ENCODE measurements around the gene TUBB6.
A peak's percentile ranks its signal among the peaks of the same experiment; 100 is the strongest.

The TUBB6 gene

DNA sequence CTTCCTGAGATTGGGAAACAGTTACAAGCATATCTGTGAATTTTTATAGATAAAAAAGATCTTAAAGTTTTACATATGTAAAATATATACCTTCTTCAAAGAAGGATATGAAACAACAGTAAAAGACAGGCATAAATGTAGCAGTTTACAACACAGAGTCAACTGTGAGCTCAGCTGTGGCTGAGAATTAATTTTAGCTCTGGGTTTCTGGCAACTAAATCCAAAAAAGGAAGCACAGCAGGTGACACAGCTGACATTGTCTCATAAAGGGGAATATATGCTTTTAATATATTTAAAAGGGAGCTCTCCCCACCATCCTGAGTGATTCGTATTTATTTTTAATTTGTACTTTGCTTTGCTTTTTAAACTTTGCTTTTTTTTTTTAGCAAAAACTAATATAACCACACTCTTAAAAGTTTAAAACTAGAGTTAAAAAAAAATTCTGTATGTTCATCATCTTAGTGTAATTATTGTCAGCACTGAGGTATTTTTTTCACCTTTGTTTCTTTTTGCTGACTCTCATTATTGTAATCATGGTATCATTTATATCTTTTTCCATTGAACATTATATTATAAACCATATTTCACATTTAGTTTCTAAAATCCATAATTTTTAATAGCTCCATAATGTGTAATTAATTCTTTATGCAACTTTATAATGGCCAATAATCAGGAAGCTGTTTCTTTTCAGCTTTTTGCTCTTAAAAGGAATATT is 6.7 kb downstream of the TUBB6 start:
- no peak for DNase-seq (ENCODE audit: low read depth)

DNA sequence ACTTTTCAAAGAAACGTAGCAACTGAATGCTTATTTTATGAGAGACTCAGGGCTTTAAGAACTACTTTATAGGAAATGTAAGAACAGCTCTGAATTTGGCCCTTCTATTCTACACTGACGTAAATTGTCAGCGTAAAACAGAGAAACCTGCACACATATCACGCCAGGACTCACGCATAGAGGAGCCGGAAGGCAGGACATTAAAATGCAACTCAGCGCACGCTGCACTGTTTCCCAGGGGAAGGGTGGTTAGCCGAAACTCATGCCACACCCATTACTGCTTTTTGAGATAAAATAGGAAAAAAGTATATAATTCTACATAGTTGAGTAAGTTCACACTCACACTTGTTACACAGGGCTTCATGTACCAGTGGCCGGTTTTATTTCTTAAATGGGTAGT is 7.4 kb downstream of the TUBB6 start:
- no peak for DNase-seq (ENCODE audit: low read depth)

DNA sequence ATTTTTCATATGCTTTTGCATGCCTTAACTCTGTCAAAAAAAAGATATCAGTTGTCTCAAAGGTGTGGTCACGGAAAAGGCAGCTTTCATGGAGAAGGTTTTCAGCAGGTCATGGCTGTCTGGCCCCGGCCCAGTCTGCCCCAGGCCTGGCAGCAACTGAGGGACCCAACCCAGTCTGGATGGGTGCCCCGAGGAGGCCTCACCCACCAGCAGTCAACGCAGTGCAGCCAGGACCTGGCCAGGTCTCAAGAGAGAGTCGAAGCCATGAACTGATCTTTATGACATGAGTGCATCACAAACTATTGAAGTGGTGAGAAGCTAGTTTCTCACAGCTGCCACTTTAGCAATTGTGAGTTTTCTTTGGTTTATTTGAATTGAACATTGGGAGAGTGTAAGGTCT is 7.9 kb downstream of the TUBB6 start:
- DNase-seq (ENCODE audit: low read depth): no peak

DNA sequence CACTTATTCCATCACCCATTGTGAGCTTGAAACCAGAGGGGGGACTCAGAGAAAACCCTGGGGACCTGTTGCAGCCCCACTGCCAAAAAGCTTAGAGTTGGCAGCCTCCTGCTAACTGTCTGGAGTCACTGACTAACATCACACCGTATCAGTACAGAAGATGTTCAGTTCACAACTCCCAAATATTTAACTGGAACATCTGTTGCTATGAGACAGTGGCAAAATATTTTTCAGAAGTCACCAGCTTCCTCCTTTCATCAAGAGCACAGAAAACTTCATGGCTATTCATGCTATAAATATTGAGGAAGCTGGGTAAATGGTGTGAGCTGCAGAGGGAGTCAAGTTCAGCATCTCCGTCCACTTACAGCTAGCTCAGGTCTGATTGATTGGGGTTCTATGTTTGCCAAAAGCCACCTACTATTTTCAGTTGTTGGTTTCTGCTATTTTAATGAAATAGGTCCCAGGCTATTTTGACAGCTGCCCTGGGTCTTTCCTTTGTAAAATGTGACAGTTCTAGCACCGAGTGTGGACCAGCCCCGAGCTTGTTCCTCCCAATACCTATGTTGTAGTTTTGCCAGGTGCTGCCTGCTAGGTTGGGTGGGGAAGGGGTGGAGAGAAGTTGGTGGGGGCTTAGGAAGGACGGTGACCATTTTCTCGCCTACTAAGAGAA is 9.8 kb downstream of the TUBB6 start:
- no peak for DNase-seq (ENCODE audit: low read depth)

DNA sequence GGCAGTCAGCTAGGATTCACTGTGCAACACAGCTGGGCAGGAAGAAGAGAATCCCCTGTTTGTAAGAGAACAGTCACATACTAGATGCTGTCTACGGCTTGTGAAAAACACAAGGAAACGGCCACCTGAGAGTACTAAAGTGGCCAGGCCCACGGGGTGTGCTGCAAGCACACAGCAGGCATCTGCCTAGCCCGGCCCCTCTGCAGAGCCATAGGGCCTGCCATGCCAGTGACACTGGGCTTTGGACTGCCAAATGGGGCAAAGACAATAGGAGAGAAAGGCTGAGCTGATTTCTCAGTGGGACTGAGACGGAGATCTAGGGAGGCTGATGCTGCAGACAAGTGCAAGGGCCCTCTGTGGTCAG is 10.3 kb downstream of the TUBB6 start:
- DNase-seq (ENCODE audit: low read depth): no peak

DNA sequence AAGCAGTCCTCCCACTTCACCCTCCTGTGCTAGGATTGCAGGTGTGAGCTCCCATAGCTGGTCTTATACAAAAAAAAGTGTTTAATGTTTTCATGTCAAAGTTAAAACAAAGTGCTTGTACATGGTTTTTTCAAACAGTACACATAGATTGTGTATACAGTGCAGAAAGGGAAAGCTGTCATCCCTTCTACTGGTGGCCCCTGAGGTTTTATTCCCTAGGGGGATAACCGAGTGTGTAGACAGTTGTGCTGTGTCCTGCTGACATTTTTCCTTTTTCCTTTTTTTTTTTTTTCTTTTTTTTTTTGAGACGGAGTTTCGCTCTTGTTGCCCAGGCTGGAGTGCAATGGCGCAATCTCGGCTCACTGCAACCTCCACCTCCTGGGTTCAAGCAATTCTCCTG is 10.8 kb downstream of the TUBB6 start:
- DNase-seq (ENCODE audit: low read depth): no peak

DNA sequence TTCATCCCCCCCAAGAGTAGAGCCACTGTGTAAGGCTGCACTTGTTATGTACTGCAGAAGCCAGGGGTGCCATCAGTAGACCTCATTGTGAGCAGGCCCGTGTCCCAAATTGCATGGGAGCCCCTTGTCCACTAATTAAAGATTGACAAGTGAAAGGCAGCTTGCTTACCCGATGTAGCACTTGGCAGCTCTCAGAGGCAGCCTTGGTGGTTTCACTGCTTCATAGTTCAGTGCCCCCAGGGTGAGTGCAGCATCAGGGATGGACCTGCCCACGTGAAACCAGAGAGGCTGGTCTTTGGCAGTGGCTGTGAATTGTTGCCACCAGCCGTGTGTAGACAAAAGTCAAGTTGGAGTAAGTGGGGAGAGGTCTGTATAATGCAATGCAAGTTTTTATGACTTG is 13.3 kb downstream of the TUBB6 start:
- DNase-seq (ENCODE audit: low read depth): no peak

DNA sequence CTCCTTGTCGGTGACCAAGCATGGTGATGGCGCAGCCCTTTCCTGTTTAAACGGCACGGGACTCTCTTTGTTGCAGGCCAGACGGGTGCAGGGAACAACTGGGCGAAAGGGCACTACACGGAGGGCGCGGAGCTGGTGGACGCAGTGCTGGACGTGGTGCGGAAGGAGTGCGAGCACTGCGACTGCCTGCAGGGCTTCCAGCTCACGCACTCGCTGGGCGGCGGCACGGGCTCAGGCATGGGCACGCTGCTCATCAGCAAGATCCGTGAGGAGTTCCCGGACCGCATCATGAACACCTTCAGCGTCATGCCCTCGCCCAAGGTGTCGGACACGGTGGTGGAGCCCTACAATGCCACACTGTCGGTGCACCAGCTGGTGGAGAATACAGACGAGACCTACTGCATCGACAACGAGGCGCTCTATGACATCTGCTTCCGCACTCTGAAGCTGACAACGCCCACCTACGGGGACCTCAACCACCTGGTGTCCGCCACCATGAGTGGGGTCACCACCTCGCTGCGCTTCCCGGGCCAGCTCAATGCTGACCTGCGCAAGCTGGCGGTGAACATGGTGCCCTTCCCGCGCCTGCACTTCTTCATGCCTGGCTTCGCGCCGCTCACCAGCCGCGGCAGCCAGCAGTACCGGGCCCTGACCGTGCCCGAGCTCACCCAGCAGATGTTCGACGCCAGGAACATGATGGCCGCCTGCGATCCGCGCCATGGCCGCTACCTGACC is 17.1 kb downstream of the TUBB6 start:
- no peak for DNase-seq (ENCODE audit: low read depth)

DNA sequence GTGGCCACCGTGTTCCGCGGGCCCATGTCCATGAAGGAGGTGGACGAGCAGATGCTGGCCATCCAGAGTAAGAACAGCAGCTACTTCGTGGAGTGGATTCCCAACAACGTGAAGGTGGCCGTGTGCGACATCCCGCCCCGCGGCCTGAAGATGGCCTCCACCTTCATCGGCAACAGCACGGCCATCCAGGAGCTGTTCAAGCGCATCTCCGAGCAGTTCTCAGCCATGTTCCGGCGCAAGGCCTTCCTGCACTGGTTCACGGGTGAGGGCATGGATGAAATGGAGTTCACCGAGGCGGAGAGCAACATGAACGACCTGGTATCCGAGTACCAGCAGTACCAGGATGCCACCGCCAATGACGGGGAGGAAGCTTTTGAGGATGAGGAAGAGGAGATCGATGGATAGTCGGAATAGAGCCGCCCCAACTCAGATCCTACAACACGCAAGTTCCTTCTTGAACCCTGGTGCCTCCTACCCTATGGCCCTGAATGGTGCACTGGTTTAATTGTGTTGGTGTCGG is 17.7 kb downstream of the TUBB6 start:
- no peak for DNase-seq (ENCODE audit: low read depth)

DNA sequence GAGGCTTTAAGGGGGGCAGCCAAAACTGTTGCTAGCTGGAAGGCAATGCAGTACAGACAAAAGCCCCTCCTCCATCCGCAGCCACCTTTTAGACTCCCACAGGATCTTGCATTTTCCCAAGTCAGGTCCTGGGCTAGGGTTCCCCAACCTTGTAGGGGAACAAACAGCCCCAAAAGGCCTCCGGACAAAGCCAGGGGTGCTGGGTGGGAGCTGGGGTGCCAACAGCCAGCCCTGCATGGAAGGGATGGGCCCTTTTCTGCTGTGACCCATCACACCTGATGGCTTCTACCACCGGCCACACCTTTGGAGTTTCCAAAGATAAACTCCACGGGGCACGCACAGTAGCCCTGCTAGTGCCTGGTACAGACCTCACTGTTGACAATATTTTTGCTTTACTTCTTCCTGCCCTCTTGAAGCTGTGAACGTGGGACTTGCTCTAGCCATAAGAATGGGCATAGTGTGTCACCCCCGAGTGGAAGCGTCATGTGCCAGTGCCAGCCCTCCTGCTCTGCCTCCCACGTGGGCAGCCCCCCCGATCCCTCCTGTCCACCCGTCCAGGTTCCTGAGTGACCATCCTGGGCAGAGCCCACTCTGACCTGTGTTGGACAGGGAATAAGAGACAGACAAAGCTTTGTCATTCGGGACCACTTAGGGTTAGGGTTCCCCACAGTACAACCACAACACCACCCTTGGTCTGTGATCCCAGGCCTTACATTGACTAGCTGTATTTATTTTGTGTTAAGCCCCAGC is 18.8 kb downstream of the TUBB6 start:
- DNase-seq (ENCODE audit: low read depth): no peak

DNA sequence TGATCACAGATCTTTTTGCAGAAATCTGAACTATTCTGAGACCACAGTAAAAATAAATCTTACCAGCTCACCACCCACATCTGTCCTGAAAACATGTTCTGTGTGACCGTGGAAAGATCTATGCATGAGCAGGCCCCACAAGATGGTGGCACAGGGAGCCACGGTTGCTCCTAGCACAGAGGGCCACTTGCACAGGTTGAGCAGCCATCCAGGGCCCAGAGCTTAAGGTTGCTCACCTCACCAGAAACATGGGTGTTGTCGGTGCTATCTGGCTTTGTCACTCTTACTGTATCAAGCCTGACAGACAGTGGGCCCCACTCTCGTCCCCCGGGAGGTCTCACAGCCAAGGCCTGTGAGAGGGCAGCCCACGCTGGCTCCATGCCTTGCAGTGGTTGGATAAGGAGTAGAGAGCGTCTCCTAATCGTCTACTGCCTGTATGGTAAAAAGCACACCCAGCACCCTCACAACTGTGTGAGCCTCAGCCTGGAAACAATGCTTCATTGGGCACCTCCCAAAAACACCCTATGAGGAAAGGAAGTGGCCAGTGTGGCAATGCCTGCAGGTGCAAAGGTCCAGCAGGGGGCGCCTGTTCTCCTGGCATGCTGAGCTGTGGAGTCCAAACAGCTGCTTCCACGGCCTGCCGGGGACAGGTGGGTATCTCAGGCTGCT is 19.6 kb downstream of the TUBB6 start:
- peak; percentile 64 for DNase-seq (ENCODE audit: low read depth)

DNA sequence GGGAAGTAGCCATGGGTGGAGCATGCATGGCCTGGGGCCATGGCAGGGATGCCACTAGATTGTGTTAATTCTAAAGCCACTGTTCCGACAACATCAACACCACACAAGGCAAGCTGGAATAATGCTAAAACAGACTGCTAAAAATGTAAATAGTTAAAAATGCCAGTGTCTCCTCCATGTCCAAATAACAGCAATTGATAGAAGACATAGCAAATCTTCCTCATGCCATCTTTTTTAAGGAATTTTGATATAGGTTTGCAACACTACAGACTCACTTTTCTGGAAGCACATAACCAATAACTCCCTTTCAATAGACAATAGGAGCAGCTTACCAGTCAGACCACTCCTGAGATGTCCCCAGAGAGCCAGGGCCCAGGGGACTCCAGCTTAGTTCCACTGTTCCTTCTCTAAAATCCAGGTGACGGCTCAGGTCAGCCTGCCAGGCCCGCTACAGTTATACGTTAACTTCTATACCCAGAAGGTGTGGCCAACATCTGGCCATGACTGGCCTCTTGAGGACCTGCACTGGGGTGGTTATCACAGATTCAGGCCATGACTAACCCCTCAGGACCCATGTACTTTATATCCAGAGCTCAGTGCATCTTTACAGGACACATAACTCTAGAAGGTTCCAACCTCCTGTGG is 20.3 kb downstream of the TUBB6 start:
- no peak for DNase-seq (ENCODE audit: low read depth)

DNA sequence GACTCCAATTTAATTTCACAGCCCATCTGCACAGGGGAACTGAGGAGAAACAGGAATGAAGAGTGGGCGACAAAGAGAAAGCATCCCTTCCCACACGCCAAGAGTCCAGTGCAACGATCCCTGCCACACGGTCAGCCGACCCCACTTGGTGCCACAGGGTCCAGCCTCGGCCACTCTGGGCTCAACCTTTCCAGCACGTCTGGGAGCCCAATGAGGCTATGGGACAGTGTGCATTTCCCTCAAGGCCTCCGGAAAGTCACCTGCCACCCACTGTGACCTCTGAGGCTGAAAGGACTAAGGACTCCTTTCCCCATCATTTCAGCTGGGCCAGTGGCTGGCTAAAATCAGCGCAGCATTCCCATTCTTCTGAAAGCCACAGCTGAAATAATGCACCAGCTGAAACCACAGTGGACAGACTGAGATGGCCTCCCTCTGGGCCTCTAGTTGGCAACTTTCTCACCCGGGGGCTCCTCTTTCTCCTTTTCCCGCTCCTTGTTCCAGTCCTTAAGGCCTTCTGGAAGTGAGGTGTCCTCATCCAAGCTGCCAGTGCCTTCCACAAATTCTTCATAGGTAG is 21.2 kb downstream of the TUBB6 start:
- no peak for DNase-seq (ENCODE audit: low read depth)

DNA sequence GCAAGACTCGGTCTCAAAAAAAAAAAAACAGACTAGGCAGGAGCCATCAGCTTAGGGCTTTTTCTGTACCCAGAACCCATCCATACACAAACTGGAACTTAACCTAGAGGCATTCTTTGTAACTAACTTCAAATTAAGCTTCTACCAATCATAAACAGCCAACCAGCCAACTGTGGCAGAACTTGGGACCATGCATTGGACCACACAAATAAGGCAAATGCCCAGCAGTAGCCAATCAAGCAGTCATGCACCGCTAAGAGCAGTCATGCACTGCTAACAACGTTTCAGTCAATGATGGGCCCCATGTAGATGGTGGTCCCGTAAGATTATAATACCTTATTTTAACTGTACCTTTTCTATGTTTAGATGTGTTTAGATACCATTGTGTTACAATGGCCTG is 22.7 kb downstream of the TUBB6 start:
- DNase-seq (ENCODE audit: low read depth): no peak

DNA sequence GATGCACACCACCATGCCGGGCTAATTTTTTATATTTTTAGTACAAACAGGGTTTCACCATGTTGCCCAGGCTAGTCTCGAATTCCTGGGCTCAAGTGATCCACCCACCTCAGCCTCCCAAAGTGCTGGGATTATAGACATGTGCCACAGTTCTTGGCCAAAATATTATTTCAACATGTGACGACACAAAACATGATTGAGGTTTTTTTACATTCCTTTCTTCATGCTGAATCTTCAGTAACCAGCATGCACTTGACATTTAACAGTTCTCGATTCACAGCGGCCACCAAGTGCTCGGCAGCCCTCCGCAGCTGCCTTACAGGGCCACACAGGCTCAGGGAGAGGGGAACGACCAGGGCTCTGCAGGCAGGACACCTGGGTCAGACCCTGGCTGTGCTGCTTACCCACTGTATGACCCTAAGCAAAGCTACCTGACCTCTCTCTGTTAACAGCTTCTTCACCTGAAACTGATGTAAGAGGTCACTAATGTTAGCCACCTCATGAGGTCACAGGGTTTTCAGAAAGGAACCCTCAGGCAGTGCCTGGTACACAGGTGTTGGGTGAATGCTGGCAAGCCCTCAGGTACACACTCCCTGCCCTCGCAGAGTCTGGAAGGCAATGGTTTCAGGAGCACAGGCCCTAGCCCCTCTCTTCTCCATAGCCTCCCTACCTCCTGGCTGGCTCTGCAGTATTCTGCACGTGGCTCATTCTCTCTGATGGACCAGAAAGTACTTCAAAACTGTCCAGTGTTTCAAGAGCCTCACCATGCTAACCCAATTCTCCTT is 25.7 kb downstream of the TUBB6 start:
- no peak for DNase-seq (ENCODE audit: low read depth)

DNA sequence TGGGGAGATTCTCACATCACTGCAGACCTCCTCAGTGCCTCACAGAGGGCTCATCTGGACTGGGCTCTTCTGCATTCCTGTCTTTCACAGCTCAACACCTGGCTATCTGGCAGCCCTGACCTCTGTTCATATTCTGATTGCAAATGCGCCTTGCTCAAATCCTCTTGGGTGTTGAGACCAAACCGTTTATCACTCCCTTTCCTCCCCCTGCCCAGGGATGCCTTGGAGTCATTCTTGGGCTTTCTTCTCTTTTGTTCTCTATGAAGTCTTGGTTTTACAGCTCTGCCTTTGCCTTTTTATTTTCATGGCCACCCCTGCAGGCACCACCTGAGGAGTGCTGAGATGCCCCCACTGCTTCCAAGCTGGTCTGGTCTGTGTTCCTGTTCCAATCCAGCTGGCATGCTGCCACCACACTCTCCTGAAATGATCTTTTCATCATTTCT is 26.3 kb downstream of the TUBB6 start:
- DNase-seq (ENCODE audit: low read depth): no peak

DNA sequence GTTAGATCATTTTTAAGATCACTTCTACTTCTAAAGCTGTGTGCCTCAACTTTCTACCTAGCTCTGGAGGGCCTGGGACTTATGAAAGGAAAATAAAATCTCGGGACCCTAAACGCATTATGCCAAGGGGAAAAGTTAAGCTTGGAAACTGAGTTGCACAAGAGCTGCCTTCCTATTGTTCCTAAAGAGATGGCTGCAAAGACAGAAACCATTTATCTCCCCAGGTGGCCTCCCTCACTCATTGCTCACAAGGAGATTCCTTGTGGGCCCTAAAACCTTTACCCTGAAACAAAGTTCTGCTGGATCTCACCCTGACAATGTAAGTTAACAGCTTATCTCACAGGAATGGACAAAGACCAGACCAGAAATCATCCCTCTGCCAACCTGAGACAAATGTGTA is 26.8 kb downstream of the TUBB6 start:
- DNase-seq (ENCODE audit: low read depth): no peak

DNA sequence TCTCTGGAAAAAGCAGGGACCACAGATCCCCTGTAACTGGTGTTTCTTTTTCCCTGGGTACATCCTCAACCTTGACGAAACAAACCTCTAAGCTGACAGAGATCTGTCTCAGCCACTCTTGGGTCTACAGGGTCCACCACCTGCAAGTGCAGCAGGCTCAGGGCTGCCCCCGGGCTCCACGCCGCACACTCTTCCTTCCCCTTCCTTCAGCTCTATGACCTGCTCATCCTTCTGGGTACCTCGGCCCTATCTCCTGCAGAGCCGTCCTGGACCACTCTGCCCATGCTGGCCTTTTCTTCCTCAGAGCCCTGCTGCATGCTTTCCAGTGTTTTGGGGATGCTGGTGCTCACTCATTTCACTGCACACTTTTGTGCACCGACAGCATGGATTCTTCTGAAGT is 27.5 kb downstream of the TUBB6 start:
- no peak for DNase-seq (ENCODE audit: low read depth)

DNA sequence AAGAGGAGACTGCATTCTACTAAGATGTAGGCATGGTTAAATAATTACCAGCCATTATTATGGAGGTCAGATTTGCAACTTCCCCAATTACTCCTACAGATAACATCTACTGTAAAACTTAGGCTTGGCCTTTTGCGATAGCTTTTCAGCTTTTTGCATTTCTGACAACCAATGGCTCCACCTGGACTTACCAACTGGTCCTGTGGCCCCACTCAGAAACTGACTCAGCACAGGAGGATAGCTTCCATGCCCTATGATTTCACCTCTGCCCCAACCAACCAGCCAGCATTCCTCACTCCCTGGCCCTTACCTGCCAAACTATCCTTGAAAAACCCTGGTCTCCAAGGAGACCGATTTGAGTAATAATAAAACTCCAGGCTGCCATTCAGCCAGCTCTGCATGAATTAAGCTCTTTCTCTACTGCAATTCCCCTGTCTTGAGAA is 28.2 kb downstream of the TUBB6 start:
- no peak for DNase-seq (ENCODE audit: low read depth)

DNA sequence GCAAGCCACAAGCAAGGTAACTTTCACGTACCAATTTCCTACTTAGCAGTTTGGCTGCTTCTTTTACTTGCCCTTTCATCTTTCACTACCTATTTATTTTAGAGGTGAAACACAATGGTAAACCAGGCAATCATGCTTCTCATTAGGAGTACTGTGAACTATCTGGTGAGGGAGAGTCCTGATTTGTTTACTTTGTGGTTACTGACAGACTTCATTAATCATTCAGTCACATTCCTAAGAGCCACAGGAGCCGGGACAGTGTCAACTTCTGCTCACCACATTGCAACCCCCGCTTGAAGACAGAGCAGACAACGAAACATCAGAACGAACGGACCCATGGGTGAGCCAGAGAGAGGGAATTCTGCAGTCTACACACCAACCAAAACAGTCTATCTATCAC is 28.8 kb downstream of the TUBB6 start:
- peak; percentile 29 for DNase-seq (ENCODE audit: low read depth)
